LNCAP (cell line): Measurements from ENCODE around the gene C10orf71.

Experiments used
- TF ChIP-seq, protein P1 (sequence below): fragments of 450-650 bp; IDR thresholded peaks from 2 replicates; pipeline ENCODE4 v1.5.1; 2017; ENCODE audit warnings: mild to moderate bottlenecking

Gene C10orf71

GRCh38 chr10:49325131-49325915 lies 26.4 kb downstream of the C10orf71 start:
- TF ChIP-seq, protein P1, sequence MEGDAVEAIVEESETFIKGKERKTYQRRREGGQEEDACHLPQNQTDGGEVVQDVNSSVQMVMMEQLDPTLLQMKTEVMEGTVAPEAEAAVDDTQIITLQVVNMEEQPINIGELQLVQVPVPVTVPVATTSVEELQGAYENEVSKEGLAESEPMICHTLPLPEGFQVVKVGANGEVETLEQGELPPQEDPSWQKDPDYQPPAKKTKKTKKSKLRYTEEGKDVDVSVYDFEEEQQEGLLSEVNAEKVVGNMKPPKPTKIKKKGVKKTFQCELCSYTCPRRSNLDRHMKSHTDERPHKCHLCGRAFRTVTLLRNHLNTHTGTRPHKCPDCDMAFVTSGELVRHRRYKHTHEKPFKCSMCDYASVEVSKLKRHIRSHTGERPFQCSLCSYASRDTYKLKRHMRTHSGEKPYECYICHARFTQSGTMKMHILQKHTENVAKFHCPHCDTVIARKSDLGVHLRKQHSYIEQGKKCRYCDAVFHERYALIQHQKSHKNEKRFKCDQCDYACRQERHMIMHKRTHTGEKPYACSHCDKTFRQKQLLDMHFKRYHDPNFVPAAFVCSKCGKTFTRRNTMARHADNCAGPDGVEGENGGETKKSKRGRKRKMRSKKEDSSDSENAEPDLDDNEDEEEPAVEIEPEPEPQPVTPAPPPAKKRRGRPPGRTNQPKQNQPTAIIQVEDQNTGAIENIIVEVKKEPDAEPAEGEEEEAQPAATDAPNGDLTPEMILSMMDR, result no peak

DNA sequence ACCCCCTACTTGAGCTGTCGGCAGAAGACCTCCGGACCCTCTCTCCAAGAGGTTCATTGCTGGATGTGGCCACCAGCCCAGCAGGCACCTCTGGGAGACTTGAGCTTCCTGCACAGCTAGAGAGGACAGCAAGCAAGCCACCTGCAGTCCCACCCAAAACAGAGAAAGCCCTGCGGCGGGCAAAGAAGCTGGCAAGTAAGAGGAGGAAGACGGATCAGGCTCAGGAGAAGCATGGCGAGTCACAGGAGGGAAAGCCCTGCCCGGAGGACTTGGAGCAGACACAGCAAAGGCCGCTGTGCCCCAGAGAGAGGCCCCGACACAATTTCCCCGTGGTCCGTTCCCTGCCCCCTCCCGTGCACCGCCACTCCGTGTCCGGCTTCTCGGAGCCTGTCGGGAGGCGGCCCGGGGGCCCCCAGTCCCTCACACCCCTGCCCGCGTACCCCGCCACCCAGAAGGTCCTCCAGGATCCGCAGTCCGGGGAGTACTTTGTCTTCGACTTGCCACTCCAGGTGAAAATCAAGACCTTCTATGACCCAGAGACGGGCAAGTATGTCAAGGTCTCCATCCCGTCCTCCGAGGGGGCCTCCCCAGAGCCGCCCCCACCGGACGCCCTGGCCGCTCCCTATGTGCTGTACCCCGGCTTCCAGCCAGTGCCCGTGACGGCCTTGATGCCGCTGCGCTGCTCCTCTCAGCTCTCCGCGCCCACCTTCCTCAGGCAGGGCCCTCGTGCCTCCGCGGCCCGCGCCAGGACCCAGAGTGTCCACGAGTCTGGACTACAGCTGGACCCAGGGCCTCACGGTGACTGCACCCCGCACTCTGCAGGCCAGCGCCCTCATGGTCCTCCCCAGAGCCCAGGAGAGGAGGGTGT lies 27.2 kb downstream of the C10orf71 start:
- TF ChIP-seq, protein P1, result no peak

- TF ChIP-seq, protein P1, result no peak
These were observed 28.3 kb downstream of the C10orf71 start for GRCh38 chr10:49327036-49327813.

GRCh38 chr10:49328401-49329145 lies 29.6 kb downstream of the C10orf71 start:
- TF ChIP-seq, protein P1, result no peak

- TF ChIP-seq, protein P1, result no peak
These were observed 30.2 kb downstream of the C10orf71 start for GRCh38 chr10:49329146-49329505.

- TF ChIP-seq, protein P1, result no peak
These were observed 31.2 kb downstream of the C10orf71 start for GRCh38 chr10:49330127-49330665.
